Liver (tissue), 9 donors: ENCODE measurements around the gene RANBP1. TPM values are rescaled to one million over a fixed set of nuclear protein-coding genes. Genes with fewer than 3 reads are reported as not detected.

Experiments
- DNase-seq: peaks from one replicate; pipeline ENCODE4 v3.0.0-alpha.2; 2017; ENCODE audit warnings: low spot score
- H3K27ac ChIP-seq, 2 donors: one replicate each; pipeline ENCODE4 v1.7.0; 2013; ENCODE audit warnings: inconsistent platforms in 2 of 2, low read length in 2 of 2, control low read depth in 1 of 2, low read depth in 1 of 2, mild to moderate bottlenecking in 1 of 2
- H3K27me3 ChIP-seq, 4 donors: one replicate each; pipeline versions ENCODE4 v1.6.1 to v1.7.0; 2013; ENCODE audit warnings: low read length in 3 of 4, inconsistent platforms in 1 of 4, mild to moderate bottlenecking in 1 of 4, moderate library complexity in 1 of 4; ENCODE audit not compliant: control insufficient read depth in 4 of 4, insufficient read depth in 4 of 4
- H3K36me3 ChIP-seq, 4 donors: one replicate each; pipeline versions ENCODE4 v1.6.1 to v1.7.0; 2013; ENCODE audit warnings: low read length in 3 of 4, mild to moderate bottlenecking in 3 of 4, low read depth in 1 of 4, moderate library complexity in 1 of 4; ENCODE audit not compliant: control insufficient read depth in 4 of 4, insufficient read depth in 3 of 4
- H3K4me1 ChIP-seq, 4 donors: one replicate each; pipeline versions ENCODE4 v1.6.1 to v1.7.0; 2013; ENCODE audit warnings: low read length in 3 of 4, mild to moderate bottlenecking in 3 of 4, moderate library complexity in 1 of 4; ENCODE audit not compliant: control insufficient read depth in 4 of 4, insufficient read depth in 4 of 4
- H3K4me3 ChIP-seq, 3 donors: one replicate each; pipeline versions ENCODE4 v1.6.1 to v1.7.0; 2013; ENCODE audit warnings: low read length in 3 of 3, control low read depth in 1 of 3, low read depth in 1 of 3, mild to moderate bottlenecking in 1 of 3
- H3K9ac ChIP-seq, 2 donors: one replicate each; pipeline ENCODE4 v1.7.0; 2013; ENCODE audit warnings: low read length in 2 of 2, mild to moderate bottlenecking in 2 of 2, moderate library complexity in 2 of 2, control low read depth in 1 of 2, low read depth in 1 of 2
- H3K9me3 ChIP-seq, 4 donors: one replicate each; pipeline versions ENCODE4 v1.6.1 to v1.7.0; 2013; ENCODE audit warnings: low read length in 3 of 4; ENCODE audit not compliant: control insufficient read depth in 4 of 4
- ATF3 ChIP-seq: IDR thresholded peaks from 2 replicates; pipeline ENCODE4 v1.6.1; 2016; ENCODE audit warnings: antibody characterized with exemption
- CTCF ChIP-seq: fragments of 150-350 bp; IDR thresholded peaks from 2 replicates; pipeline ENCODE4 v1.5.1; 2017; ENCODE audit warnings: improper control_type of control experiment, low read depth, low read length; ENCODE audit not compliant: missing input control
- EGR1 ChIP-seq, 2 donors: IDR thresholded peaks; 2 replicates each; pipeline ENCODE4 v1.6.1; 2016 to 2018; ENCODE audit warnings: antibody characterized with exemption in 2 of 2, low read depth in 2 of 2
- FOXA1 ChIP-seq: IDR thresholded peaks from 2 replicates; pipeline ENCODE4 v1.6.1; 2016; ENCODE audit warnings: antibody characterized with exemption
- FOXA2 ChIP-seq: IDR thresholded peaks from 2 replicates; pipeline ENCODE4 v1.6.1; 2016; ENCODE audit warnings: antibody characterized with exemption
- GABPA ChIP-seq, 2 donors: IDR thresholded peaks in 1 of 2; conservative IDR thresholded peaks in 1 of 2; 2 replicates each; pipeline ENCODE4 v1.6.1; 2016; ENCODE audit warnings: antibody characterized with exemption in 2 of 2, mild to moderate bottlenecking in 1 of 2, moderate library complexity in 1 of 2
- HNF4G ChIP-seq: IDR thresholded peaks from 2 replicates; pipeline ENCODE4 v1.6.1; 2016; ENCODE audit warnings: antibody characterized with exemption
- JUND ChIP-seq, 2 donors: IDR thresholded peaks; 2 replicates each; pipeline ENCODE4 v1.6.1; 2016; ENCODE audit warnings: antibody characterized with exemption in 2 of 2
- MAX ChIP-seq: IDR thresholded peaks from 2 replicates; pipeline ENCODE4 v1.6.1; 2016; ENCODE audit warnings: antibody characterized with exemption
- NR2F2 ChIP-seq: IDR thresholded peaks from 2 replicates; pipeline ENCODE4 v1.6.1; 2016; ENCODE audit warnings: antibody characterized with exemption
- RAD21 ChIP-seq, 2 donors: IDR thresholded peaks; 2 replicates each; pipeline ENCODE4 v1.6.1; 2016; ENCODE audit warnings: antibody characterized with exemption in 2 of 2, mild to moderate bottlenecking in 2 of 2
- REST ChIP-seq: IDR thresholded peaks from 2 replicates; pipeline ENCODE4 v1.6.1; 2016; ENCODE audit warnings: antibody characterized with exemption, mild to moderate bottlenecking
- RXRA ChIP-seq, 2 donors: IDR thresholded peaks; 2 replicates each; pipeline ENCODE4 v1.6.1; 2017 to 2018; ENCODE audit warnings: antibody characterized with exemption in 2 of 2, mild to moderate bottlenecking in 1 of 2
- SP1 ChIP-seq: IDR thresholded peaks from 2 replicates; pipeline ENCODE4 v1.6.1; 2018; ENCODE audit warnings: antibody characterized with exemption, mild to moderate bottlenecking
- TAF1 ChIP-seq: conservative IDR thresholded peaks from 2 replicates; pipeline ENCODE4 v1.6.1; 2016; ENCODE audit warnings: antibody characterized with exemption, mild to moderate bottlenecking
- YY1 ChIP-seq: IDR thresholded peaks from 2 replicates; pipeline ENCODE4 v1.6.1; 2016; ENCODE audit warnings: antibody characterized with exemption, mild to moderate bottlenecking
- ZBTB33 ChIP-seq: IDR thresholded peaks from 2 replicates; pipeline ENCODE4 v1.6.1; 2016; ENCODE audit warnings: antibody characterized with exemption
- WGBS: extraction: QIAGEN DNeasy Blood & Tissue Kit; methylation state at CpG from one replicate; pipeline ENCODE4 v1.1.7; 2013; 5-methylcytosine and 5-hydroxymethylcytosine counted together
- polyA plus RNA-seq, 2 donors: library from polyadenylated mRNA; stranded (reverse) in 1 of 2; unstranded in 1 of 2; fragments of 200-250 nt in 1 of 2; fragments of >200 nt in 1 of 2; fragmentation: Nextera tagmentation in 1 of 2; extraction: Ambion mirVana in 1 of 2; gene quantifications; one replicate each; pipeline versions ENCODE4 v1.2.1 to v1.2.3, GENCODE V29; 2013 to 2015
- total RNA-seq, 2 donors: library from RNA; depleted of rRNA; stranded (reverse); fragments of >200 nt; gene quantifications; one replicate each; pipeline ENCODE4 v1.2.3, GENCODE V29; 2014
- donor health status: healthy.
- donor health status: healthy.
- donor health status: healthy.
- donor health status: healthy.
- donor health status: healthy.

Gene RANBP1
- total and polyA plus RNA-seq, 4 donors, result 62.3 to 102 (median 87.8) TPM

GRCh38 chr22:20099099-20099711 is 16.7 kb upstream of the RANBP1 start:
- TF ChIP-seq JUND (IDR thresholded peaks at IDR 0.05) (no peak), REST (no peak), HNF4G (no peak), SP1 (no peak), EGR1 (IDR thresholded peaks at IDR 0.05; ENCODE audit: low read depth in 2 of 2) (no peak), MAX (no peak), YY1 (no peak), FOXA1 (no peak), NR2F2 (no peak), ZBTB33 (no peak), RAD21 (IDR thresholded peaks at IDR 0.05) (no peak), RXRA (IDR thresholded peaks at IDR 0.05) (no peak), FOXA2 (no peak), CTCF (no peak), GABPA (IDR thresholded peaks at IDR 0.05 in 1 of 2, conservative IDR thresholded peaks at IDR 0.05 in 1 of 2) (no peak), ATF3 (no peak), TAF1 (no peak)
- DNase-seq, result no peak
- Histone ChIP-seq H3K27me3 (no peaks in the 10 kb centered on the region), H3K4me1 (peaks cover 5 to 23% (median 15%) of the 10 kb centered on the region in 4 donors), H3K9ac (no peak overlapping the region), H3K9me3 (no peaks in the 10 kb centered on the region), H3K36me3 (peaks cover 6 to 28% (median 17%) of the 10 kb centered on the region in 4 donors), H3K4me3 (no peak overlapping the region), H3K27ac (no peak overlapping the region)
- 97% methylated on average over 6 of the region's 6 CpGs for WGBS
